IMR-90 (cell line): ENCODE measurements around the gene RIF1. TPM values are rescaled to one million over a fixed set of nuclear protein-coding genes. Genes with fewer than 3 reads are reported as not detected.

ENCODE experiments used
- ATAC-seq: fragments of 200-7000 bp; cut with Tn5 transposase; 2 replicates; pipeline ENCODE4 v1.9.1; 2020; ENCODE audit warnings: low read depth, mild to moderate bottlenecking, moderate library complexity
- BruUV-seq: library from RNA; stranded (reverse); fragments of 400-500 nt; replicated peaks from 2 replicates; lab custom pipeline; 2021; lab: Mats Ljungman, UMichigan
- CTCF ChIA-PET: fragments of 300-600 bp; formaldehyde crosslinking; extraction: SDS; loops from one replicate; lab custom pipeline; 2021; ENCODE audit warnings: antibody characterized with exemption; lab: Yijun Ruan, JAX
- POLR2A ChIA-PET: fragments of 300-600 bp; sonication (Branson Sonifier 250); formaldehyde crosslinking; loops from one replicate; lab custom pipeline; 2022; ENCODE audit warnings: antibody characterized with exemption; ENCODE audit not compliant: unreplicated experiment; lab: Charles Lee
- DNase-seq: peaks from one replicate; pipeline ENCODE4 v3.0.0; 2013
- H2AFZ ChIP-seq: replicated peaks from 2 replicates; pipeline ENCODE3; 2013; ENCODE audit warnings: low read length, mild to moderate bottlenecking; ENCODE audit not compliant: poor library complexity
- H2AK5ac ChIP-seq: 2 replicates; pipeline ENCODE4 v1.6.1; 2013; ENCODE audit warnings: low read depth, low read length, inconsistent platforms
- H2AK9ac ChIP-seq: replicated peaks from 2 replicates; pipeline ENCODE3; 2013; ENCODE audit warnings: mild to moderate bottlenecking, low read depth, low read length, moderate library complexity; ENCODE audit not compliant: poor library complexity
- H2BK120ac ChIP-seq: 2 replicates; pipeline ENCODE4 v1.6.1; 2013; ENCODE audit warnings: low read depth, low read length, inconsistent platforms
- H2BK15ac ChIP-seq: 3 replicates; pipeline ENCODE4 v1.6.1; 2013; ENCODE audit warnings: low read depth, low read length, inconsistent platforms
- H2BK20ac ChIP-seq: 2 replicates; pipeline ENCODE4 v1.6.1; 2013; ENCODE audit warnings: low read depth, mild to moderate bottlenecking, inconsistent platforms, low read length, moderate library complexity
- H2BK5ac ChIP-seq: 2 replicates; pipeline ENCODE4 v1.6.1; 2013; ENCODE audit warnings: mild to moderate bottlenecking, low read depth, low read length, inconsistent platforms; ENCODE audit not compliant: poor library complexity, severe bottlenecking
- H3K14ac ChIP-seq: replicated peaks from 2 replicates; pipeline ENCODE4 v1.6.1; 2013; ENCODE audit warnings: low read depth, low read length, inconsistent platforms
- H3K18ac ChIP-seq: 2 replicates; pipeline ENCODE4 v1.6.1; 2013; ENCODE audit warnings: low read depth, low read length, control low read depth
- H3K23ac ChIP-seq: 2 replicates; pipeline ENCODE4 v1.6.1; 2013; ENCODE audit warnings: low read depth, low read length, inconsistent platforms
- H3K27ac ChIP-seq: 2 replicates; pipeline ENCODE4 v1.5.1; 2013; ENCODE audit warnings: mild to moderate bottlenecking, control low read depth, low read length; ENCODE audit not compliant: insufficient read depth
- H3K27me3 ChIP-seq: 2 replicates; pipeline ENCODE4 v1.6.1; 2013; ENCODE audit warnings: low read length; ENCODE audit not compliant: control insufficient read depth, insufficient read depth
- H3K36me3 ChIP-seq: 2 replicates; pipeline ENCODE4 v1.6.1; 2013; ENCODE audit warnings: low read length, mixed read lengths; ENCODE audit not compliant: control insufficient read depth, insufficient read depth
- H3K4ac ChIP-seq: 2 replicates; pipeline ENCODE4 v1.6.1; 2013; ENCODE audit warnings: low read depth, low read length, inconsistent platforms
- H3K4me1 ChIP-seq: 2 replicates; pipeline ENCODE4 v1.6.1; 2013; ENCODE audit warnings: low read length, mixed read lengths; ENCODE audit not compliant: control insufficient read depth, insufficient read depth
- H3K4me2 ChIP-seq: 2 replicates; pipeline ENCODE4 v1.6.1; 2013; ENCODE audit warnings: low read depth, mild to moderate bottlenecking, control low read depth, low read length, moderate library complexity
- H3K4me3 ChIP-seq: 2 replicates; pipeline ENCODE4 v1.5.1; 2013; ENCODE audit warnings: low read depth, mild to moderate bottlenecking, control low read depth, low read length, moderate library complexity; ENCODE audit not compliant: insufficient read depth
- H3K56ac ChIP-seq: 2 replicates; pipeline ENCODE4 v1.6.1; 2013; ENCODE audit warnings: low read length, inconsistent platforms; ENCODE audit not compliant: insufficient read depth; ENCODE audit errors: extremely low read depth
- H3K79me1 ChIP-seq, 2 experiments: 2 replicates each; pipeline ENCODE4 v1.6.1; 2013; ENCODE audit warnings: low read length in 2 of 2, inconsistent platforms in 1 of 2, low read depth in 1 of 2
- H3K9ac ChIP-seq: 2 replicates; pipeline ENCODE4 v1.6.1; 2013; ENCODE audit warnings: low read depth, low read length, control low read depth
- H3K9me1 ChIP-seq: 2 replicates; pipeline ENCODE4 v1.6.1; 2013; ENCODE audit warnings: low read length, inconsistent platforms; ENCODE audit not compliant: insufficient read depth
- H3K9me3 ChIP-seq: 2 replicates; pipeline ENCODE4 v1.6.1; 2013; ENCODE audit warnings: low read length; ENCODE audit not compliant: control insufficient read depth, insufficient read depth
- H4K20me1 ChIP-seq: 2 replicates; pipeline ENCODE4 v1.6.1; 2013; ENCODE audit warnings: low read length, inconsistent platforms; ENCODE audit not compliant: insufficient read depth
- H4K5ac ChIP-seq: 2 replicates; pipeline ENCODE4 v1.6.1; 2013; ENCODE audit warnings: mild to moderate bottlenecking, low read depth, low read length, control low read depth
- H4K8ac ChIP-seq, 2 experiments: 2 replicates each; pipeline ENCODE4 v1.6.1; 2013; ENCODE audit warnings: low read depth in 2 of 2, low read length in 2 of 2, control low read depth in 1 of 2, inconsistent platforms in 1 of 2
- H4K91ac ChIP-seq: 2 replicates; pipeline ENCODE4 v1.6.1; 2013; ENCODE audit warnings: low read depth, low read length, inconsistent platforms; ENCODE audit not compliant: insufficient read depth
- CHD1 ChIP-seq: IDR thresholded peaks from 2 replicates; pipeline ENCODE4 v1.6.1; 2012; ENCODE audit warnings: low read depth, low read length, improper control_type of control experiment
- MAFK ChIP-seq: IDR thresholded peaks from 2 replicates; pipeline ENCODE4 v1.6.1; 2012; ENCODE audit warnings: low read depth, low read length, improper control_type of control experiment
- MAZ ChIP-seq: IDR thresholded peaks from 2 replicates; pipeline ENCODE4 v1.6.1; 2012; ENCODE audit warnings: low read depth, mild to moderate bottlenecking, low read length, improper control_type of control experiment, moderate library complexity, borderline replicate concordance
- MXI1 ChIP-seq: IDR thresholded peaks from 2 replicates; pipeline ENCODE4 v1.6.1; 2012; ENCODE audit warnings: low read depth, mild to moderate bottlenecking, low read length, moderate library complexity, borderline replicate concordance
- POLR2A ChIP-seq: IDR thresholded peaks from 2 replicates; pipeline ENCODE4 v1.6.1; 2012; ENCODE audit warnings: mild to moderate bottlenecking, low read depth, low read length
- RAD21 ChIP-seq: IDR thresholded peaks from 2 replicates; pipeline ENCODE4 v1.6.1; 2012; ENCODE audit warnings: low read length, improper control_type of control experiment
- RCOR1 ChIP-seq: IDR thresholded peaks from 2 replicates; pipeline ENCODE4 v1.6.1; 2012; ENCODE audit warnings: mild to moderate bottlenecking, low read length, improper control_type of control experiment; ENCODE audit not compliant: insufficient replicate concordance
- RFX5 ChIP-seq: IDR thresholded peaks from 2 replicates; pipeline ENCODE4 v1.8.0; 2012; ENCODE audit warnings: low read depth, mild to moderate bottlenecking, low read length, moderate library complexity
- SMC3 ChIP-seq: fragments of 150-350 bp; IDR thresholded peaks from 2 replicates; pipeline ENCODE4 v1.6.1; 2016; ENCODE audit warnings: low read depth, mild to moderate bottlenecking, antibody characterized with exemption, low read length, moderate library complexity
- WGBS, 2 experiments: methylation state at CpG; one replicate each; pipeline versions ENCODE4 v1.1.5 to v1.1.7; 2013; ENCODE audit warnings: missing lambda C conversion rate in 2 of 2; ENCODE audit not compliant: insufficient read length in 1 of 2; ENCODE audit errors: extremely low coverage in 2 of 2; 5-methylcytosine and 5-hydroxymethylcytosine counted together
- dilution Hi-C: fragments of 300-500 bp; cut with HindIII; formaldehyde crosslinking; loops from one replicate; pipeline ENCODE4 v1.14.3; 2018; ENCODE audit warnings: low sequenced_read_pairs; ENCODE audit not compliant: unreplicated experiment
- in situ Hi-C: fragments of 300-500 bp; cut with MboI; formaldehyde crosslinking; loops from 3 replicates; pipeline ENCODE4 v1.14.3; 2019; ENCODE audit warnings: low sequenced_read_pairs, inconsistent platforms, mixed read lengths
- intact Hi-C: fragments of 100-400 bp; cut with micrococcal nuclease; formaldehyde crosslinking; loops from 2 replicates; pipeline ENCODE4 v1.10.0; 2022
- polyA plus RNA-seq, 3 experiments: library from polyadenylated mRNA; depleted of rRNA; stranded (reverse); fragments of >200 nt; gene quantifications; 2 replicates each; pipeline ENCODE4 v1.2.3, GENCODE V29; 2012; ENCODE audit warnings: low replicate concordance in 1 of 3
- total RNA-seq: library from RNA; depleted of rRNA; stranded (reverse); fragments of >200 nt; gene quantifications from 2 replicates; pipeline ENCODE4 v1.2.3, GENCODE V29; 2012
- TF ChIP-seq, protein P1 (sequence below): conservative IDR thresholded peaks from 2 replicates; pipeline ENCODE4 v1.5.1; 2012; ENCODE audit warnings: mild to moderate bottlenecking, low read depth, low read length, improper control_type of control experiment
- TF ChIP-seq, protein P2 (sequence below): fragments of 150-350 bp; IDR thresholded peaks from 2 replicates; pipeline ENCODE4 v1.6.1; 2016; ENCODE audit warnings: low read depth, mild to moderate bottlenecking, low read length, moderate library complexity, borderline replicate concordance
- TF ChIP-seq, protein P3 (sequence below): fragments of 150-350 bp; IDR thresholded peaks from 2 replicates; pipeline ENCODE4 v1.6.1; 2017; ENCODE audit warnings: mild to moderate bottlenecking, antibody characterized with exemption, low read length, low read depth

Gene RIF1
- total and polyA plus RNA-seq, 2 of the 4 experiments (the other 2 are of a cell fraction): 4.3 to 43.9 TPM

DNA sequence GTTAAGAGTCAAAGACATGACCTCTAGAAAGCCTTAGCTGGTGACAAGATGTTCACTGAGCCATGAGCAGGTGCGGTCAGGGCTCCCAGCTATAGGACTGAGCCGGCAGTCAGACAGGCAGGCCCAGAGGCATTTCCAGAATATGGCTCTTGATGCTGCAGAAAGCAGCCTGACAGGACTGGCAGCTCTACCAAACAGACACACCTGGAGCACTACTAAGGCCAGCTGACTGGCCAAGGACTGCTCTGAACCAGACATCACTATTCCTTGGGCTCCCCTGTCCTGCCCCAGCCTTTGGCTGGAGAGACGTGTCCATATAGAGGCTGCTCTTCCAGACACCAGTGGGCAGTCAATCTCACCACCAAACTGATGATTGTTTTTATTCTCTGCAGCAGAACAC is 98.8 kb downstream of the RIF1 start:
- Histone ChIP-seq H4K20me1 (no peaks in the 10 kb centered on the region), H2AK5ac (no peak overlapping the region), H3K56ac (no peak overlapping the region), H3K4me1 (no peaks in the 10 kb centered on the region), H2AK9ac (no peak overlapping the region), H3K4ac (no peak overlapping the region), H2BK15ac (no peak overlapping the region), H3K4me3 (no peak overlapping the region), H3K9ac (no peak overlapping the region), H3K27me3 (no peaks in the 10 kb centered on the region), H4K8ac (no peak overlapping the region), H3K9me1 (no peaks in the 10 kb centered on the region; the same call in 1 of the 2 replicates), H3K23ac (no peak overlapping the region), H4K91ac (no peak overlapping the region), H3K79me1 (no peaks in the 10 kb centered on the region), H3K9me3 (no peaks in the 10 kb centered on the region), H3K18ac (no peak overlapping the region), H2BK5ac (no peak overlapping the region), H3K27ac (no peak overlapping the region), H2BK120ac (no peak overlapping the region), H2BK20ac (no peak overlapping the region), H3K14ac (no peak overlapping the region), H2AFZ (no peak overlapping the region), H4K5ac (no peak overlapping the region), H3K36me3 (no peaks in the 10 kb centered on the region), H3K4me2 (no peak overlapping the region)
- no TSS peak for BruUV-seq
- ChIA-PET POLR2A (no interaction called here), CTCF (no interaction called here)
- no peak for ATAC-seq
- dilution Hi-C loops (no loop called here), intact Hi-C loops (no loop called here), in situ Hi-C loops (no loop called here)
- no peak for TF ChIP-seq MAFK
- no peak for TF ChIP-seq CHD1
- TF ChIP-seq, protein P1, sequence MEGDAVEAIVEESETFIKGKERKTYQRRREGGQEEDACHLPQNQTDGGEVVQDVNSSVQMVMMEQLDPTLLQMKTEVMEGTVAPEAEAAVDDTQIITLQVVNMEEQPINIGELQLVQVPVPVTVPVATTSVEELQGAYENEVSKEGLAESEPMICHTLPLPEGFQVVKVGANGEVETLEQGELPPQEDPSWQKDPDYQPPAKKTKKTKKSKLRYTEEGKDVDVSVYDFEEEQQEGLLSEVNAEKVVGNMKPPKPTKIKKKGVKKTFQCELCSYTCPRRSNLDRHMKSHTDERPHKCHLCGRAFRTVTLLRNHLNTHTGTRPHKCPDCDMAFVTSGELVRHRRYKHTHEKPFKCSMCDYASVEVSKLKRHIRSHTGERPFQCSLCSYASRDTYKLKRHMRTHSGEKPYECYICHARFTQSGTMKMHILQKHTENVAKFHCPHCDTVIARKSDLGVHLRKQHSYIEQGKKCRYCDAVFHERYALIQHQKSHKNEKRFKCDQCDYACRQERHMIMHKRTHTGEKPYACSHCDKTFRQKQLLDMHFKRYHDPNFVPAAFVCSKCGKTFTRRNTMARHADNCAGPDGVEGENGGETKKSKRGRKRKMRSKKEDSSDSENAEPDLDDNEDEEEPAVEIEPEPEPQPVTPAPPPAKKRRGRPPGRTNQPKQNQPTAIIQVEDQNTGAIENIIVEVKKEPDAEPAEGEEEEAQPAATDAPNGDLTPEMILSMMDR: no peak
- no peak for TF ChIP-seq MAZ
- TF ChIP-seq MXI1: no peak
- TF ChIP-seq, protein P2, sequence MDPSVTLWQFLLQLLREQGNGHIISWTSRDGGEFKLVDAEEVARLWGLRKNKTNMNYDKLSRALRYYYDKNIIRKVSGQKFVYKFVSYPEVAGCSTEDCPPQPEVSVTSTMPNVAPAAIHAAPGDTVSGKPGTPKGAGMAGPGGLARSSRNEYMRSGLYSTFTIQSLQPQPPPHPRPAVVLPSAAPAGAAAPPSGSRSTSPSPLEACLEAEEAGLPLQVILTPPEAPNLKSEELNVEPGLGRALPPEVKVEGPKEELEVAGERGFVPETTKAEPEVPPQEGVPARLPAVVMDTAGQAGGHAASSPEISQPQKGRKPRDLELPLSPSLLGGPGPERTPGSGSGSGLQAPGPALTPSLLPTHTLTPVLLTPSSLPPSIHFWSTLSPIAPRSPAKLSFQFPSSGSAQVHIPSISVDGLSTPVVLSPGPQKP: no peak
- TF ChIP-seq SMC3: no peak
- TF ChIP-seq, protein P3, sequence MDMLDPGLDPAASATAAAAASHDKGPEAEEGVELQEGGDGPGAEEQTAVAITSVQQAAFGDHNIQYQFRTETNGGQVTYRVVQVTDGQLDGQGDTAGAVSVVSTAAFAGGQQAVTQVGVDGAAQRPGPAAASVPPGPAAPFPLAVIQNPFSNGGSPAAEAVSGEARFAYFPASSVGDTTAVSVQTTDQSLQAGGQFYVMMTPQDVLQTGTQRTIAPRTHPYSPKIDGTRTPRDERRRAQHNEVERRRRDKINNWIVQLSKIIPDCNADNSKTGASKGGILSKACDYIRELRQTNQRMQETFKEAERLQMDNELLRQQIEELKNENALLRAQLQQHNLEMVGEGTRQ: no peak
- no peak for TF ChIP-seq RAD21
- TF ChIP-seq RFX5: no peak
- no peak for TF ChIP-seq POLR2A
- TF ChIP-seq RCOR1: no peak
- WGBS, 2 experiments: 100% methylated on average over 1 of the region's 3 CpGs; no CpG with 5 or more reads in 1 of the 2 experiments
- no peak for DNase-seq
